OCI-LY1 (cell line): ENCODE data around the gene RPS3A.
"Not testable (repeated sequence)": the region's sequence is repeated elsewhere in the genome, so short reads cannot be mapped to it uniquely, and the experiment has no call there.

ENCODE experiments used
- H2AFZ ChIP-seq: fragments of 200-600 bp; sonication (generic), shearing (Covaris generic); 2 replicates; pipeline ENCODE4 v1.6.0; 2014; ENCODE audit warnings: antibody characterized with exemption, mild to moderate bottlenecking, low read length
- H3F3A ChIP-seq: fragments of 200-600 bp; sonication (generic), shearing (Covaris generic); 2 replicates; pipeline ENCODE4 v1.6.0; 2014; ENCODE audit warnings: mild to moderate bottlenecking, antibody characterized with exemption, low read length, moderate library complexity; ENCODE audit not compliant: insufficient read depth
- H3K27ac ChIP-seq: fragments of 200-600 bp; sonication (generic); 2 replicates; pipeline ENCODE4 v1.5.1; 2014; ENCODE audit warnings: low read length, mixed run types, mild to moderate bottlenecking, low read depth; ENCODE audit not compliant: poor library complexity, severe bottlenecking
- H3K27me3 ChIP-seq: fragments of 200-600 bp; sonication (generic); 2 replicates; pipeline ENCODE4 v1.6.0; 2014; ENCODE audit warnings: antibody characterized with exemption, mild to moderate bottlenecking, low read length, moderate library complexity; ENCODE audit not compliant: insufficient read depth
- H3K36me3 ChIP-seq: fragments of 200-600 bp; sonication (generic); 2 replicates; pipeline ENCODE4 v1.6.1; 2014; ENCODE audit warnings: mild to moderate bottlenecking, antibody characterized with exemption, low read length, moderate library complexity, mixed read lengths; ENCODE audit not compliant: insufficient read depth
- H3K4me1 ChIP-seq: fragments of 200-600 bp; sonication (generic); 2 replicates; pipeline ENCODE4 v1.5.1; 2014; ENCODE audit warnings: mild to moderate bottlenecking, low read length, moderate library complexity; ENCODE audit not compliant: insufficient read depth, severe bottlenecking
- H3K4me2 ChIP-seq: fragments of 200-600 bp; sonication (generic), shearing (Covaris generic); 2 replicates; pipeline ENCODE4 v1.6.1; 2014; ENCODE audit warnings: low read length
- H3K4me3 ChIP-seq: fragments of 200-600 bp; sonication (generic); 2 replicates; pipeline ENCODE4 v1.5.1; 2014; ENCODE audit warnings: low read length, low read depth, mild to moderate bottlenecking, mixed read lengths; ENCODE audit not compliant: poor library complexity, severe bottlenecking
- H3K79me2 ChIP-seq: fragments of 200-600 bp; shearing (Covaris generic); 2 replicates; pipeline ENCODE4 v1.6.1; 2016; ENCODE audit warnings: mixed run types, low read length, mixed read lengths; ENCODE audit not compliant: insufficient read depth
- H3K9ac ChIP-seq: fragments of 200-600 bp; sonication (generic), shearing (Covaris generic); 2 replicates; pipeline ENCODE4 v1.6.1; 2014; ENCODE audit warnings: mild to moderate bottlenecking, low read length, mixed read lengths
- H3K9me2 ChIP-seq: fragments of 200-600 bp; sonication (generic), shearing (Covaris generic); 2 replicates; pipeline ENCODE4 v1.6.1; 2014; ENCODE audit warnings: low read depth, mild to moderate bottlenecking, low read length, mixed read lengths
- H3K9me3 ChIP-seq: fragments of 200-600 bp; shearing (Covaris generic); 2 replicates; pipeline ENCODE4 v1.6.1; 2014; ENCODE audit warnings: low read length, mixed read lengths
- H4K20me1 ChIP-seq: fragments of 200-600 bp; sonication (generic), shearing (Covaris generic); 2 replicates; pipeline ENCODE4 v1.6.0; 2016; ENCODE audit warnings: mild to moderate bottlenecking, low read length; ENCODE audit not compliant: insufficient read depth
- CTCF ChIP-seq: fragments of 200-600 bp; sonication (generic), shearing (Covaris generic); IDR thresholded peaks from 2 replicates; pipeline ENCODE4 v1.5.1; 2017; ENCODE audit warnings: mild to moderate bottlenecking, antibody characterized with exemption, low read length, moderate library complexity, mixed read lengths
- EZH2 ChIP-seq: fragments of 200-600 bp; sonication (generic), shearing (Covaris generic); IDR thresholded peaks from 2 replicates; pipeline ENCODE4 v1.8.0; 2017; ENCODE audit warnings: borderline replicate concordance, mixed run types, mild to moderate bottlenecking, antibody characterized with exemption, low read length, moderate library complexity, mixed read lengths

The RPS3A gene

GRCh38 chr4:151067316-151067970 is 32.0 kb upstream of the RPS3A start:
- H3K79me2 ChIP-seq: no peaks in the 10 kb centered on the region
- no peaks in the 10 kb centered on the region for H4K20me1 ChIP-seq
- no peak overlapping the region for H3K9ac ChIP-seq
- no peaks in the 10 kb centered on the region for H3K27me3 ChIP-seq
- H3K9me2 ChIP-seq: no peaks in the 10 kb centered on the region
- H3F3A ChIP-seq: no peaks in the 10 kb centered on the region
- H3K36me3 ChIP-seq: no peaks in the 10 kb centered on the region
- TF ChIP-seq EZH2 (no peak), CTCF (no peak)
- H3K4me2 ChIP-seq: no peak overlapping the region
- no peak overlapping the region for H2AFZ ChIP-seq
- no peak overlapping the region for H3K4me3 ChIP-seq
- no peaks in the 10 kb centered on the region for H3K4me1 ChIP-seq
- H3K9me3 ChIP-seq: no peaks in the 10 kb centered on the region
- H3K27ac ChIP-seq: no peak overlapping the region

- Histone ChIP-seq H2AFZ (no peak overlapping the region), H3K4me1 (no peaks in the 10 kb centered on the region), H3K36me3 (no peaks in the 10 kb centered on the region), H3K9me2 (no peaks in the 10 kb centered on the region), H3K4me3 (no peak overlapping the region), H3K79me2 (no peaks in the 10 kb centered on the region), H3K27ac (no peak overlapping the region), H3F3A (no peaks in the 10 kb centered on the region), H3K4me2 (no peak overlapping the region), H3K9me3 (no peaks in the 10 kb centered on the region), H3K27me3 (no peaks in the 10 kb centered on the region), H3K9ac (no peak overlapping the region), H4K20me1 (no peaks in the 10 kb centered on the region)
- no peak for TF ChIP-seq CTCF
- TF ChIP-seq EZH2: no peak
Observed at GRCh38 chr4:151074416-151074916, 25.0 kb upstream of the RPS3A start.

GRCh38 chr4:151077978-151078377 is 21.4 kb upstream of the RPS3A start:
- H3F3A ChIP-seq, H3K27ac ChIP-seq, H3K4me1 ChIP-seq, H3K36me3 ChIP-seq, H3K9ac ChIP-seq, H2AFZ ChIP-seq, H3K4me2 ChIP-seq, H3K79me2 ChIP-seq, H3K4me3 ChIP-seq, H3K27me3 ChIP-seq, H3K9me3 ChIP-seq, H3K9me2 ChIP-seq, H4K20me1 ChIP-seq: not testable (repeated sequence)

- H3K79me2 ChIP-seq: no peaks in the 10 kb centered on the region
- H3K9me3 ChIP-seq: no peaks in the 10 kb centered on the region
- H3F3A ChIP-seq: no peaks in the 10 kb centered on the region
- no peak overlapping the region for H3K27ac ChIP-seq
- no peaks in the 10 kb centered on the region for H3K4me1 ChIP-seq
- no peak overlapping the region for H3K4me3 ChIP-seq
- H3K4me2 ChIP-seq: no peak overlapping the region
- no peaks in the 10 kb centered on the region for H3K9me2 ChIP-seq
- no peak overlapping the region for H3K9ac ChIP-seq
- H3K36me3 ChIP-seq: no peaks in the 10 kb centered on the region
- no peaks in the 10 kb centered on the region for H4K20me1 ChIP-seq
- no peaks in the 10 kb centered on the region for H3K27me3 ChIP-seq
- no peak overlapping the region for H2AFZ ChIP-seq
- TF ChIP-seq CTCF (no peak), EZH2 (no peak)
Observed at GRCh38 chr4:151087467-151087866, 12.0 kb upstream of the RPS3A start.
